ENCODE data around the gene MAPK9. TPM values are rescaled to one million over a fixed set of nuclear protein-coding genes. Genes with fewer than 3 reads are reported as not detected.

MAPK9 gene
- total RNA-seq, 1 experiment from 2014 or later = 38.6 TPM

GRCh38 chr5:180311216-180311615, 19.3 kb upstream of the MAPK9 start:
- no CpG with 5 or more reads among the region's 11 CpGs for WGBS (ENCODE audit: extremely low coverage, insufficient read length, low lambda C conversion rate)
- Histone ChIP-seq H3K18ac (ENCODE audit: insufficient read length, low read depth, low read length) (no peak overlapping the region), H2BK12ac (ENCODE audit: insufficient read length, low read depth, low read length) (no peak overlapping the region), H3K9ac (ENCODE audit: extremely low read depth, insufficient read length, low read length) (no peak overlapping the region), H3K4me2 (ENCODE audit: insufficient read depth, insufficient read length, low read length) (no peak overlapping the region), H3K27ac (ENCODE audit: insufficient read length, low read depth, low read length) (no peak overlapping the region), H4K5ac (ENCODE audit: insufficient read length, low read depth, low read length) (no peak overlapping the region), H4K20me1 (ENCODE audit: control insufficient read depth, insufficient read depth, insufficient read length) (no peaks in the 10 kb centered on the region), H3K4me1 (ENCODE audit: insufficient read depth, low read length) (no peaks in the 10 kb centered on the region), H2AK5ac (ENCODE audit: insufficient read length, low read length) (no peak overlapping the region), H3K79me1 (ENCODE audit: insufficient read depth, low read depth, low read length, poor library complexity, severe bottlenecking) (no peaks in the 10 kb centered on the region), H3T11ph (ENCODE audit: low read length) (no peak overlapping the region), H4K91ac (ENCODE audit: insufficient read length, low read depth, low read length) (no peak overlapping the region), H2BK120ac (ENCODE audit: low read depth, low read length, poor library complexity, severe bottlenecking) (no peak overlapping the region), H2AFZ (ENCODE audit: low read length) (no peak overlapping the region), H3K9me3 (ENCODE audit: control insufficient read depth, low read depth, low read length) (no peaks in the 10 kb centered on the region), H3K56ac (ENCODE audit: insufficient read length, low read depth, low read length) (no peak overlapping the region), H4K8ac (replicated peaks; ENCODE audit: insufficient read length, low read depth, low read length) (no peak overlapping the region), H3K23me2 (ENCODE audit: insufficient read length, low read depth, low read length, poor library complexity, severe bottlenecking) (no peaks in the 10 kb centered on the region), H3K4ac (ENCODE audit: low read depth, low read length) (no peak overlapping the region), H3K79me2 (ENCODE audit: insufficient read depth, low read length) (no peaks in the 10 kb centered on the region), H2BK5ac (ENCODE audit: insufficient read length, low read length) (no peak overlapping the region), H3K23ac (ENCODE audit: insufficient read length, low read depth, low read length) (no peak overlapping the region), H3K14ac (ENCODE audit: insufficient read depth, low read length) (no peak overlapping the region), H2BK15ac (ENCODE audit: low read depth, low read length) (no peak overlapping the region), H2BK20ac (ENCODE audit: low read depth, low read length, poor library complexity, severe bottlenecking) (no peak overlapping the region), H3K27me3 (ENCODE audit: insufficient read depth, low read length) (no peaks in the 10 kb centered on the region)
- no peak for TF ChIP-seq CTCF (conservative IDR thresholded peaks at IDR 0.05)
- H3K4me3 Mint-ChIP-seq = no peak overlapping the region
- peak overlapping the region in 2 of 3 experiments; percentile 44 to 47; a peak in 2 of 7 replicates for H3K27ac Mint-ChIP-seq
- DNase-seq = no peak
- H3K9me3 Mint-ChIP-seq = no peaks in the 10 kb centered on the region
- H3K27me3 Mint-ChIP-seq (ENCODE audit: low read depth) = no peaks in the 10 kb centered on the region
- peaks cover 48 to 72% (median 56%) of the 10 kb centered on the region in 3 experiments for H3K36me3 Mint-ChIP-seq (ENCODE audit: insufficient read depth in 1 of 3, low read depth in 3 of 3)
- H3K4me1 Mint-ChIP-seq = peaks cover 0 to 4% of the 10 kb centered on the region in 2 experiments; a peak in 1 of 4 replicates

All from H9 (cell line).